GM21576 (cell line): ENCODE measurements around the gene RALGDS.
"Not testable (repeated sequence)": the region's sequence is repeated elsewhere in the genome, so short reads cannot be mapped to it uniquely, and the experiment has no call there.

ENCODE experiments used
- ATAC-seq: cut with Tn5 transposase; IDR thresholded peaks from one replicate; pipeline ENCODE4 v1.9.1; 2021; ENCODE audit warnings: mild to moderate bottlenecking, moderate library complexity; ENCODE audit not compliant: unreplicated experiment

RALGDS gene

GRCh38 chr9:133072210-133072609 is 48.8 kb downstream of the RALGDS start:
- not testable (repeated sequence) for ATAC-seq

DNA sequence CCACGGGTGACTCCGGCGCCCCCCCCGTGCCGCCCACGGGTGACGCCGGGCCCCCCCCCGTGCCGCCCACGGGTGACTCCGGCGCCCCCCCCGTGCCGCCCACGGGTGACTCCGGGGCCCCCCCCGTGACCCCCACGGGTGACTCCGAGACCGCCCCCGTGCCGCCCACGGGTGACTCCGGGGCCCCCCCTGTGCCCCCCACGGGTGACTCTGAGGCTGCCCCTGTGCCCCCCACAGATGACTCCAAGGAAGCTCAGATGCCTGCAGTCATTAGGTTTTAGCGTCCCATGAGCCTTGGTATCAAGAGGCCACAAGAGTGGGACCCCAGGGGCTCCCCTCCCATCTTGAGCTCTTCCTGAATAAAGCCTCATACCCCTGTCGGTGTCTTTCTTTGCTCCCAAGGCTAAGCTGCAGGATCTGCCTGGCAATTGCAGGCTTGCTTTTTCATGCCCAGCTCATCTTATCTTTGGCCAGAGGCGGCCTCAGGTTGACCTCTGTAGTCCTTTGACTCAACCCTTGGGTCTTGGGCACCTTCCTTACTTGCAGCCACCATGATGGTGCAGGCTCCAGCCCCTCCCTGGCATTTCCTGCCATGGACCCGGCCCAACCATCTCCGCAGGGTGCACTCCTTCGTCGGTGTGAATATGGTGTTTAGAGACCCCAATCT is 49.4 kb downstream of the RALGDS start:
- no peak for ATAC-seq

GRCh38 chr9:133070985-133071384 is 50.1 kb downstream of the RALGDS start:
- not testable (repeated sequence) for ATAC-seq

DNA sequence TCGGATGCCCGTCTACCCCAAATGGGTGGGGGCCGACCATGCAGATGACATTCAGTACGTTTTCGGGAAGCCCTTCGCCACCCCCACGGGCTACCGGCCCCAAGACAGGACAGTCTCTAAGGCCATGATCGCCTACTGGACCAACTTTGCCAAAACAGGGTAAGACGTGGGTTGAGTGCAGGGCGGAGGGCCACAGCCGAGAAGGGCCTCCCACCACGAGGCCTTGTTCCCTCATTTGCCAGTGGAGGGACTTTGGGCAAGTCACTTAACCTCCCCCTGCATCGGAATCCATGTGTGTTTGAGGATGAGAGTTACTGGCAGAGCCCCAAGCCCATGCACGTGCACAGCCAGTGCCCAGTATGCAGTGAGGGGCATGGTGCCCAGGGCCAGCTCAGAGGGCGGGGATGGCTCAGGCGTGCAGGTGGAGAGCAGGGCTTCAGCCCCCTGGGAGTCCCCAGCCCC is 50.5 kb downstream of the RALGDS start:
- not testable (repeated sequence) for ATAC-seq

GRCh38 chr9:133068431-133068830 is 52.6 kb downstream of the RALGDS start:
- ATAC-seq, result not testable (repeated sequence)

DNA sequence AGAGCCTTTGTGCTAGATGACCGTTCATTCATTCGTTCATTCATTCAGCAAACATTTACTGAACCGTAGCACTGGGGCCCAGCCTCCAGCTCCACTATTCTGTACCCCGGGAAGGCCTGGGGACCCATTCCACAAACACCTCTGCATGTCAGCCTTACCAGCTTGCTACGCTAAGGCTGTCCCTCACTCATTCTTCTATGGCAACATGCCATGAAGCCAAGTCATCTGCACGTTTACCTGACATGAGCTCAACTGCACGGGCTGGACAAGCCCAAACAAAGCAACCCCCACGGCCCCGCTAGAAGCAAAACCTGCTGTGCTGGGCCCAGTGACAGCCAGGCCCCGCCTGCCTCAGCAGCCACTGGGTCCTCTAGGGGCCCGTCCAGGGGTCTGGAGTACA is 53.2 kb downstream of the RALGDS start:
- no peak for ATAC-seq

DNA sequence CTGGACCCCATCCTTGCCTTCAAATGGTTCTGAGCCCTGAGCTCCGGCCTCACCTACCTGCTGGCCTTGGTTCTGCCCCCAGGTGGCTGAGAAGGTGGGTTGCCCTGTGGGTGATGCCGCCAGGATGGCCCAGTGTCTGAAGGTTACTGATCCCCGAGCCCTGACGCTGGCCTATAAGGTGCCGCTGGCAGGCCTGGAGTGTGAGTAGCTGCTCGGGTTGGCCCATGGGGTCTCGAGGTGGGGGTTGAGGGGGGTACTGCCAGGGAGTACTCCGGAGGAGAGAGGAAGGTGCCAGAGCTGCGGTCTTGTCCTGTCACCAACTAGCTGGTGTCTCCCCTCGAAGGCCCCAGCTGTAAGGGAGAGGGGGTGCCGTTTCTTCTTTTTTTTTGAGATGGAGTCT is 54.0 kb downstream of the RALGDS start:
- ATAC-seq, result no peak

DNA sequence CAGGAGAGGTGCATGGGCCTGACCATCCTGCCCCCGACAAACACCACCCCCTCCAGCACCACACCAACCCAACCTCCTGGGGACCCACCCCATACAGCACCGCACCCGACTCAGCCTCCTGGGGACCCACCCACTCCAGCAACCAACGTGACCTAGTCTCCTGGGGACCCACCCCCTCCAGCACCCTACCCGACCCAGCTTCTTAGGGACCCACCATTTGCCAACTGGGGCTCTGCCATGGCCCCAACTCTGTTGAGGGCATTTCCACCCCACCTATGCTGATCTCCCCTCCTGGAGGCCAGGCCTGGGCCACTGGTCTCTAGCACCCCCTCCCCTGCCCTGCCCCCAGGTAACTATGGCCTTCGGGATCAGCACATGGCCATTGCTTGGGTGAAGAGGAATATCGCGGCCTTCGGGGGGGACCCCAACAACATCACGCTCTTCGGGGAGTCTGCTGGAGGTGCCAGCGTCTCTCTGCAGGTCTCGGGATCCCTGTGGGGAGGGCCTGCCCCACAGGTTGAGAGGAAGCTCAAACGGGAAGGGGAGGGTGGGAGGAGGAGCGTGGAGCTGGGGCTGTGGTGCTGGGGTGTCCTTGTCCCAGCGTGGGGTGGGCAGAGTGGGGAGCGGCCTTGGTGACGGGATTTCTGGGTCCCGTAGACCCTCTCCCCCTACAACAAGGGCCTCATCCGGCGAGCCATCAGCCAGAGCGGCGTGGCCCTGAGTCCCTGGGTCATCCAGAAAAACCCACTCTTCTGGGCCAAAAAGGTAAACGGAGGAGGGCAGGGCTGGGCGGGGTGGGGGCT is 54.7 kb downstream of the RALGDS start:
- ATAC-seq, result no peak

GRCh38 chr9:133065070-133065388 is 56.0 kb downstream of the RALGDS start:
- no peak for ATAC-seq

GRCh38 chr9:133064241-133065069 is 56.6 kb downstream of the RALGDS start:
- ATAC-seq, result no peak

DNA sequence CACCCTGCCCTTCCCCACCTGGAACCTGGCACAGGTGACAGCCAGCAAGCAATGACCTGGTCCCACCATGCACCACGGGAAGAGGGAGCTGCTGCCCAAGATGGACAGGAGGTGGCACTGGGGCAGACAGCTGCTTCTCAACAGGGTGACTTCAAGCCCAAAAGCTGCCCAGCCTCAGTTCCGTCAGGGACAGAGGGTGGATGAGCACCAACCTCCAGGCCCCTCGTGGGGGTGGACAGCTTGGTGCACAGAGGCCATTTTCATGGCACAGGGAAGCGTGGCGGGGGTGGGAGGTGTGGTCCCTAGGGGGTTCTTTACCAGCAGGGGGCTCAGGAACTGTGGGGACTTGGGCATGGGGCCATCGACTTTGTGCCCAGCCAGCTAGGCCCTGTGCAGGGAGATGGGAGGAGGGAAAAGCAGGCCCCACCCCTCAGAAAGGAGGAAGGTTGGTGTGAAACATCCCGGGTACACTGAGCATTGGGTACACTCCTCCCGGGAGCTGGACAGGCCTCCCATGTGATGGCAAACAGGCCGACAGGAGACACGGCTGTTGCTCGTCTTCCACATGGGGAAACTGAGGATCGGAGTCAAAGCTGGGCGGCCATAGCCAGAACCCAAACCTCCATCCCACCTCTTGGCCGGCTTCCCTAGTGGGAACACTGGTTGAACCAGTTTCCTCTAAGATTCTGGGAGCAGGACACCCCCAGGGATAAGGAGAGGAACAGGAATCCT is 57.4 kb downstream of the RALGDS start:
- no peak for ATAC-seq

GRCh38 chr9:133063159-133063499 is 57.9 kb downstream of the RALGDS start:
- ATAC-seq, result no peak

DNA sequence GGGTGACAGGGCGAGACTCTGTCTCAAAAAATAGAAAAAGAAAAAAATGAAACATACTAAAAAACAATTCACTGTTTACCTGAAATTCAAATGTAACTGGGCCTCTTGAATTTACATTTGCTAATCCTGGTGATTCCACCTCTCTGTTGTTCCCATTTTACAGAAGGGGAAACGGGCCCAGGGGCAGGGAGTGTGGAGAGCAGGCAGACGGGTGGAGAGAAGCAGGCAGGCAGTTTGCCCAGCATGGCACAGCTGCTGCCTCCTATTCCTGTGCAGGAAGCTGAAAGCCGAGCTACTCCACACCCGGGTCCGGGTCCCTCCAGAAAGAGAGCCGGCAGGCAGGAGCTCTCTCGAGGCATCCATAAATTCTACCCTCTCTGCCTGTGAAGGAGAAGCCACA is 58.5 kb downstream of the RALGDS start:
- ATAC-seq, result not testable (repeated sequence)

GRCh38 chr9:133061764-133062145 is 59.3 kb downstream of the RALGDS start, which contains the start of gene CEL:
Gene CEL (plus strand): TSS chr9:133061981. CDS start chr9:133062003, 22 bp downstream.
- not testable (repeated sequence) for ATAC-seq

- ATAC-seq, result not testable (repeated sequence)
Measured at GRCh38 chr9:133061019-133061763, 59.8 kb downstream of the RALGDS start.

- ATAC-seq, result no peak
Measured at GRCh38 chr9:133060417-133060841, 60.6 kb downstream of the RALGDS start.

GRCh38 chr9:133059623-133060022 is 61.4 kb downstream of the RALGDS start:
- ATAC-seq, result no peak

- ATAC-seq, result no peak
Measured at GRCh38 chr9:133058550-133059320, 62.3 kb downstream of the RALGDS start.

DNA sequence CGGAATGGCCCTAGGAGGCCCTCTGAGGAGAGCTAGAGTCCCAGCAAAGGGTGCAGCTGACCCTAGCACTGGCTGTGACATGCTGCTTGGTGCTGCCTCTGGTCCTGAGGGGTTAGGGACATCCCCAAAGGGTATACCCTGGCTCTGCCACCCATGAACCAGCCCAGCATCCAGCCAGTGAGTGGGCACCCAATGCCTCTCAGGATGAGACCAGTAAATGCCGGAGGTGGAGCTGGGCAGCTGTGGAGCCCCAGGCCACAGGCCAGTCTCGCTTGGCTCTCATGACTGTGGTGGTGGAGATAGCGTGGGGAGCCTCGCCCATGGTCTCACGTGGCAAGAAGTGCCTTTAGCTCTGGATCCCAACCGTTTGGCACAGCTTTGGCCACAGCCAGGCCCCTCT is 63.0 kb downstream of the RALGDS start:
- no peak for ATAC-seq
